Tibial artery (tissue), 4 donors: ENCODE measurements around the gene FAM124A.
A peak's percentile ranks its signal among the peaks of the same experiment; 100 is the strongest.

Source experiments
- DNase-seq, 2 donors: peaks; one replicate each; pipeline ENCODE4 v3.0.0-alpha.2; 2019
- H3K27ac ChIP-seq, 2 donors: fragments of 200-600 bp; sonication (generic) in 1 of 2; 1 replicate in 1 of 2; 2 replicates in 1 of 2; pipeline ENCODE4 v1.5.1; 2018 to 2019; ENCODE audit warnings: mild to moderate bottlenecking in 1 of 2
- H3K27me3 ChIP-seq, 2 donors: fragments of 200-600 bp; sonication (generic) in 1 of 2; one replicate each; pipeline versions ENCODE4 v1.5.1 to v1.6.0; 2016 to 2019
- H3K36me3 ChIP-seq, 3 donors: fragments of 200-600 bp; sonication (generic) in 2 of 3; one replicate each; pipeline ENCODE4 v1.5.1; 2016 to 2019; ENCODE audit warnings: mild to moderate bottlenecking in 2 of 3
- H3K4me1 ChIP-seq, 4 donors: fragments of 200-600 bp; sonication (generic) in 2 of 4; 1 replicate in 3 of 4; 2 replicates in 1 of 4; pipeline ENCODE4 v1.5.1; 2016 to 2019
- H3K4me3 ChIP-seq, 2 donors: fragments of 200-600 bp; sonication (generic) in 1 of 2; 1 replicate in 1 of 2; 2 replicates in 1 of 2; pipeline ENCODE4 v1.5.1; 2018 to 2019; ENCODE audit warnings: mild to moderate bottlenecking in 2 of 2
- H3K9me3 ChIP-seq, 3 donors: fragments of 200-600 bp; sonication (generic) in 1 of 3; one replicate each; pipeline ENCODE4 v1.5.1; 2016 to 2019
- intact Hi-C: fragments of 100-400 bp; cut with DNase I; formaldehyde crosslinking; loops from one replicate; pipeline ENCODE4 v1.15.0; 2023; ENCODE audit warnings: low total_unique reads
- TF ChIP-seq, protein P1 (sequence below), 2 experiments: fragments of 200-600 bp in 1 of 2; fragments of 450-650 bp in 1 of 2; IDR thresholded peaks; one replicate each; pipeline ENCODE4 v1.5.1; 2017 to 2019; ENCODE audit warnings: antibody characterized with exemption in 2 of 2, mild to moderate bottlenecking in 1 of 2, moderate library complexity in 1 of 2

Gene FAM124A

GRCh38 chr13:51221108-51221507 is 1.1 kb upstream of the FAM124A start:
- Histone ChIP-seq H3K36me3 (no peaks in the 10 kb centered on the region), H3K4me3 (no peak overlapping the region), H3K9me3 (no peaks in the 10 kb centered on the region), H3K27me3 (no peaks in the 10 kb centered on the region), H3K27ac (no peak overlapping the region), H3K4me1 (peaks cover 0 to 19% (median 7%) of the 10 kb centered on the region in 4 donors)
- no peak for DNase-seq
- intact Hi-C loops, result loop anchor here (5.0 to 10.0 kb wide), 3 partner anchors 66 to 584 kb away; partner anchors contain the start of gene DHRS12
- TF ChIP-seq, protein P1, sequence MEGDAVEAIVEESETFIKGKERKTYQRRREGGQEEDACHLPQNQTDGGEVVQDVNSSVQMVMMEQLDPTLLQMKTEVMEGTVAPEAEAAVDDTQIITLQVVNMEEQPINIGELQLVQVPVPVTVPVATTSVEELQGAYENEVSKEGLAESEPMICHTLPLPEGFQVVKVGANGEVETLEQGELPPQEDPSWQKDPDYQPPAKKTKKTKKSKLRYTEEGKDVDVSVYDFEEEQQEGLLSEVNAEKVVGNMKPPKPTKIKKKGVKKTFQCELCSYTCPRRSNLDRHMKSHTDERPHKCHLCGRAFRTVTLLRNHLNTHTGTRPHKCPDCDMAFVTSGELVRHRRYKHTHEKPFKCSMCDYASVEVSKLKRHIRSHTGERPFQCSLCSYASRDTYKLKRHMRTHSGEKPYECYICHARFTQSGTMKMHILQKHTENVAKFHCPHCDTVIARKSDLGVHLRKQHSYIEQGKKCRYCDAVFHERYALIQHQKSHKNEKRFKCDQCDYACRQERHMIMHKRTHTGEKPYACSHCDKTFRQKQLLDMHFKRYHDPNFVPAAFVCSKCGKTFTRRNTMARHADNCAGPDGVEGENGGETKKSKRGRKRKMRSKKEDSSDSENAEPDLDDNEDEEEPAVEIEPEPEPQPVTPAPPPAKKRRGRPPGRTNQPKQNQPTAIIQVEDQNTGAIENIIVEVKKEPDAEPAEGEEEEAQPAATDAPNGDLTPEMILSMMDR (IDR thresholded peaks at IDR 0.05), result no peak

DNA sequence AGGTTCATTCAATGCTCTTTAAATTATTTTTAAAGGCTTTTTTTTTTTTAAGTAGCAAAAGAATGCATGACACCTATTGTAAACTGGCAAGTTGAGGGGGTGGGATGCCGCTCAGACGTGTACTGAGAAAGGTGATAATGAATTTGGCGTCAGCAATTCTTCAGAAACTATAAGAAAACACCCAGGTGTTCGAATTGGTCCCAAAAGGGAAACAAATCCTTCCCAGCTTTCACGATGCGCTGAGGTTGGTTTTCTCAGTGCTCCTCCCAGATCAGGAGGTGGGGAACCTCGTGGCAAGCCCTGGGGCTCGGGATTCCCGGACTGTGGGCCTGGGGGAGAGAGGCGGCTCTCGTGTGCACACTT is 543 bp upstream of the FAM124A start:
- intact Hi-C loops, result loop anchor here (5.0 to 10.0 kb wide), 3 partner anchors 66 to 583 kb away; partner anchors contain the start of gene DHRS12
- TF ChIP-seq, protein P1 (IDR thresholded peaks at IDR 0.05), result no peak
- Histone ChIP-seq H3K9me3 (no peaks in the 10 kb centered on the region), H3K27me3 (no peaks in the 10 kb centered on the region), H3K4me3 (peak overlapping the region; percentile 90 to 93), H3K4me1 (peaks cover 0 to 19% (median 7%) of the 10 kb centered on the region in 4 donors), H3K36me3 (no peaks in the 10 kb centered on the region), H3K27ac (no peak overlapping the region)
- no peak for DNase-seq

- peaks cover 0 to 19% (median 7%) of the 10 kb centered on the region in 4 donors for H3K4me1 ChIP-seq
- H3K9me3 ChIP-seq, result no peaks in the 10 kb centered on the region
- H3K36me3 ChIP-seq, result peaks cover 0 to 4% (median 0%) of the 10 kb centered on the region in 3 donors
- no peaks in the 10 kb centered on the region for H3K27me3 ChIP-seq
- TF ChIP-seq, protein P1 (IDR thresholded peaks at IDR 0.05), result no peak
- peak overlapping the region; percentile 90 to 93 for H3K4me3 ChIP-seq
- H3K27ac ChIP-seq, result peak overlapping the region; percentile 51 to 63
- intact Hi-C loops, result loop anchor here (5.0 to 10.0 kb wide), 3 partner anchors 64 to 582 kb away; partner anchors contain the start of gene DHRS12
- no peak for DNase-seq
These were observed 725 bp downstream of the FAM124A start for GRCh38 chr13:51222686-51223559.

- intact Hi-C loops, result loop anchor here (5.0 to 10.0 kb wide), 3 partner anchors 64 to 581 kb away; partner anchors contain the start of gene DHRS12
- peaks cover 0 to 4% (median 0%) of the 10 kb centered on the region in 3 donors for H3K36me3 ChIP-seq
- no peaks in the 10 kb centered on the region for H3K27me3 ChIP-seq
- H3K4me1 ChIP-seq, result peaks cover 0 to 19% (median 7%) of the 10 kb centered on the region in 4 donors
- DNase-seq, result no peak
- TF ChIP-seq, protein P1 (IDR thresholded peaks at IDR 0.05), result no peak
- H3K4me3 ChIP-seq, result peak overlapping the region in 1 of 2 donors; percentile 93
- H3K27ac ChIP-seq, result no peak overlapping the region
- no peaks in the 10 kb centered on the region for H3K9me3 ChIP-seq
These were observed 1.5 kb downstream of the FAM124A start for GRCh38 chr13:51223560-51224270.

DNA sequence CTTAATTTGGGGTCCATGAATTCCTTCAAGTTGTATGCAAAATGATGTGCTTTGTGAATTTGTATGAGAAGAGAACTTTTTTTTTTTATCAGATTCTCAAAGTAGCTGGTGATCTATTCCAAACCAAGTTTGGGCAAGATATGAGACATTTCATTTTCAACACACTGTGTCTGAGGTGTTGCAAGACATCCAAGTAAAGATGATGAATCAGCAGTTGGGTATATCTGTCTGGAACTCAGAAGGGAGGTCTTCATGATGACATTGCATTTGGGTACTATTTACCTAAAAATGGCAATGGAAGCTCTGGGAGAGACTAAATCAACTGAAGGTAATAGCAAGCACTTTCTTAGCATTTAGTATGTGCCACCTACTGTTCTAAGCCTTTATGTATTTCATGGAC is 2.8 kb downstream of the FAM124A start:
- TF ChIP-seq, protein P1 (IDR thresholded peaks at IDR 0.05), result no peak
- intact Hi-C loops, result loop anchor here (10.0 kb wide), 2 partner anchors 510 to 580 kb away; partner anchors contain the start of gene DHRS12
- Histone ChIP-seq H3K27ac (no peak overlapping the region), H3K9me3 (no peaks in the 10 kb centered on the region), H3K27me3 (no peaks in the 10 kb centered on the region), H3K36me3 (peaks cover 0 to 4% (median 0%) of the 10 kb centered on the region in 3 donors), H3K4me3 (no peak overlapping the region), H3K4me1 (peaks cover 0 to 19% (median 7%) of the 10 kb centered on the region in 4 donors)
- no peak for DNase-seq
